H1 (cell line): ENCODE results near the gene IFT43. TPM values are rescaled to one million over a fixed set of nuclear protein-coding genes. Genes with fewer than 3 reads are reported as not detected.

Experiments used
- CTCF ChIA-PET: fragments of 300-600 bp; sonication (Branson Sonifier 250); formaldehyde crosslinking; loops from one replicate; lab custom pipeline; 2021; ENCODE audit not compliant: partially characterized antibody; lab: Charles Lee
- POLR2A ChIA-PET: fragments of 300-600 bp; sonication (Branson Sonifier 250); formaldehyde crosslinking; loops from one replicate; lab custom pipeline; 2021; ENCODE audit warnings: inconsistent platforms; ENCODE audit not compliant: partially characterized antibody; lab: Charles Lee
- DNase-seq, 2 experiments: peaks; one replicate each; pipeline versions ENCODE4 v3.0.0 to v3.0.0-alpha.2; 2010 to 2022; ENCODE audit warnings: low spot score in 2 of 2, low read depth in 1 of 2, mixed read lengths in 1 of 2
- FAIRE-seq: peaks from 2 replicates; lab custom pipeline; 2011; peaks lifted over from hg19 to GRCh38; lab: Jason Lieb, UNC
- H2AFZ ChIP-seq: 2 replicates; pipeline ENCODE4 v1.8.1; 2012; ENCODE audit warnings: low read length, inconsistent platforms
- H2AK5ac ChIP-seq: 2 replicates; pipeline ENCODE4 v1.6.1; 2013; ENCODE audit warnings: low read depth, low read length
- H2BK120ac ChIP-seq: replicated peaks from 2 replicates; pipeline ENCODE3; 2013; ENCODE audit warnings: low read depth, low read length, inconsistent platforms
- H2BK12ac ChIP-seq: 2 replicates; pipeline ENCODE4 v1.6.1; 2013; ENCODE audit warnings: low read depth, low read length
- H2BK15ac ChIP-seq: 2 replicates; pipeline ENCODE4 v1.6.1; 2013; ENCODE audit warnings: low read length
- H2BK20ac ChIP-seq: 2 replicates; pipeline ENCODE4 v1.6.1; 2013; ENCODE audit warnings: low read length
- H2BK5ac ChIP-seq: 2 replicates; pipeline ENCODE4 v1.6.1; 2013; ENCODE audit warnings: low read depth, low read length
- H3K14ac ChIP-seq: 2 replicates; pipeline ENCODE4 v1.6.1; 2013; ENCODE audit warnings: inconsistent platforms; ENCODE audit not compliant: insufficient read length
- H3K18ac ChIP-seq: 2 replicates; pipeline ENCODE4 v1.6.1; 2013; ENCODE audit warnings: low read length; ENCODE audit errors: extremely low read depth
- H3K23ac ChIP-seq: 2 replicates; pipeline ENCODE4 v1.6.1; 2013; ENCODE audit warnings: inconsistent platforms; ENCODE audit not compliant: insufficient read length
- H3K23me2 ChIP-seq: 2 replicates; pipeline ENCODE4 v1.6.1; 2013; ENCODE audit warnings: low read depth, low read length
- H3K27ac ChIP-seq: 2 replicates; pipeline ENCODE4 v1.6.1; 2011; ENCODE audit warnings: low read depth, low read length, inconsistent platforms
- H3K27me3 ChIP-seq, 4 experiments: replicated peaks in 1 of 4; 1 replicate in 1 of 4; 2 replicates in 3 of 4; pipeline versions ENCODE4 v1.6.1 to v1.8.1; 2011 to 2013; ENCODE audit warnings: low read length in 3 of 4, mild to moderate bottlenecking in 3 of 4, inconsistent platforms in 2 of 4, mixed read lengths in 2 of 4, moderate library complexity in 1 of 4; ENCODE audit not compliant: control insufficient read depth in 3 of 4, insufficient read depth in 3 of 4; ENCODE audit errors: extremely low read depth in 1 of 4
- H3K36me3 ChIP-seq, 4 experiments: 2 replicates each; pipeline versions ENCODE4 v1.6.1 to v1.8.1; 2011 to 2013; ENCODE audit warnings: mild to moderate bottlenecking in 4 of 4, low read length in 3 of 4, moderate library complexity in 2 of 4, control low read depth in 1 of 4, inconsistent platforms in 1 of 4; ENCODE audit not compliant: insufficient read depth in 4 of 4, control insufficient read depth in 2 of 4
- H3K4ac ChIP-seq: replicated peaks from 2 replicates; pipeline ENCODE3; 2013; ENCODE audit warnings: low read length, low read depth, mixed read lengths, inconsistent platforms; ENCODE audit not compliant: insufficient read length
- H3K4me1 ChIP-seq, 4 experiments: replicated peaks in 1 of 4; 1 replicate in 1 of 4; 2 replicates in 3 of 4; pipeline versions ENCODE4 v1.6.1 to v1.8.1; 2011 to 2013; ENCODE audit warnings: low read length in 3 of 4, inconsistent platforms in 2 of 4, mixed read lengths in 1 of 4; ENCODE audit not compliant: insufficient read depth in 4 of 4, control insufficient read depth in 3 of 4
- H3K4me2 ChIP-seq, 2 experiments: 2 replicates each; pipeline versions ENCODE4 v1.6.1 to v1.8.1; 2011 to 2013; ENCODE audit warnings: low read depth in 2 of 2, low read length in 2 of 2, control low read depth in 1 of 2, inconsistent platforms in 1 of 2, mild to moderate bottlenecking in 1 of 2; ENCODE audit not compliant: insufficient read depth in 1 of 2
- H3K4me3 ChIP-seq, 4 experiments: fragments of 200-600, 300-600 bp in 1 of 4; sonication (generic), shearing (Covaris generic), sonication (Bioruptor Twin) in 1 of 4; 2 replicates each; pipeline versions ENCODE4 v1.5.1 to v1.8.1; 2011 to 2016; ENCODE audit warnings: low read length in 4 of 4, low read depth in 3 of 4, control low read depth in 2 of 4, inconsistent platforms in 2 of 4, mild to moderate bottlenecking in 2 of 4, mixed read lengths in 1 of 4, moderate library complexity in 1 of 4; ENCODE audit not compliant: insufficient read depth in 2 of 4; ENCODE audit errors: extremely low read depth in 1 of 4
- H3K56ac ChIP-seq: replicated peaks from 2 replicates; pipeline ENCODE3; 2013; ENCODE audit warnings: low read depth, mild to moderate bottlenecking, mixed read lengths, low read length, inconsistent platforms; ENCODE audit not compliant: insufficient read length
- H3K79me1 ChIP-seq: 2 replicates; pipeline ENCODE4 v1.6.1; 2013; ENCODE audit warnings: low read depth, low read length, control low read depth
- H3K79me2 ChIP-seq, 2 experiments: 2 replicates each; pipeline versions ENCODE4 v1.6.1 to v1.8.1; 2012 to 2013; ENCODE audit warnings: low read length in 2 of 2, mild to moderate bottlenecking in 2 of 2, inconsistent platforms in 1 of 2; ENCODE audit not compliant: insufficient read depth in 2 of 2, control insufficient read depth in 1 of 2
- H3K9ac ChIP-seq, 4 experiments: replicated peaks in 1 of 4; 1 replicate in 1 of 4; 2 replicates in 3 of 4; pipeline versions ENCODE4 v1.6.1 to v1.8.1; 2011 to 2013; ENCODE audit warnings: low read depth in 3 of 4, low read length in 3 of 4, control low read depth in 2 of 4, mild to moderate bottlenecking in 2 of 4, moderate library complexity in 2 of 4, inconsistent platforms in 1 of 4; ENCODE audit errors: extremely low read depth in 1 of 4
- H3K9me3 ChIP-seq, 2 experiments: 2 replicates each; pipeline versions ENCODE4 v1.6.1 to v1.8.1; 2012 to 2013; ENCODE audit warnings: mild to moderate bottlenecking in 2 of 2, moderate library complexity in 2 of 2, control low read depth in 1 of 2, inconsistent platforms in 1 of 2, low read depth in 1 of 2, low read length in 1 of 2, mixed read lengths in 1 of 2; ENCODE audit not compliant: insufficient read depth in 2 of 2
- H4K20me1 ChIP-seq, 2 experiments: replicated peaks in 1 of 2; 2 replicates each; pipeline versions ENCODE3 to v1.8.1; 2011 to 2013; ENCODE audit warnings: inconsistent platforms in 2 of 2, low read length in 2 of 2, mild to moderate bottlenecking in 1 of 2; ENCODE audit not compliant: insufficient read depth in 2 of 2, control insufficient read depth in 1 of 2
- H4K5ac ChIP-seq: 2 replicates; pipeline ENCODE4 v1.6.1; 2013; ENCODE audit warnings: low read length, low read depth, mixed read lengths, inconsistent platforms; ENCODE audit not compliant: insufficient read length
- H4K8ac ChIP-seq: 2 replicates; pipeline ENCODE4 v1.8.0; 2013; ENCODE audit warnings: mild to moderate bottlenecking, moderate library complexity, low read length, inconsistent platforms; ENCODE audit not compliant: insufficient read depth; ENCODE audit errors: extremely low read depth
- H4K91ac ChIP-seq: replicated peaks from 2 replicates; pipeline ENCODE3; 2013; ENCODE audit warnings: low read length, mixed read lengths, inconsistent platforms; ENCODE audit not compliant: insufficient read length
- SIN3A ChIP-seq, 2 experiments: IDR thresholded peaks in 1 of 2; conservative IDR thresholded peaks in 1 of 2; 2 replicates each; pipeline ENCODE4 v1.6.1; 2011 to 2012; ENCODE audit warnings: low read length in 2 of 2, improper control_type of control experiment in 1 of 2, low read depth in 1 of 2, mild to moderate bottlenecking in 1 of 2
- TBP ChIP-seq: IDR thresholded peaks from 2 replicates; pipeline ENCODE4 v1.6.1; 2011; ENCODE audit warnings: low read depth, low read length, improper control_type of control experiment
- WGBS, 2 experiments: shearing (Covaris generic) in 1 of 2; methylation state at CpG; one replicate each; pipeline versions ENCODE4 v1.1.6 to v1.1.7; 2013 to 2015; ENCODE audit warnings: low lambda C conversion rate in 2 of 2, mixed read lengths in 2 of 2, inconsistent platforms in 1 of 2, low coverage in 1 of 2, missing lambda C conversion rate in 1 of 2; ENCODE audit not compliant: insufficient replicate concordance in 2 of 2, insufficient coverage in 1 of 2, insufficient read length in 1 of 2; ENCODE audit errors: extremely low coverage in 1 of 2, missing lambda C conversion rate in 1 of 2; 5-methylcytosine and 5-hydroxymethylcytosine counted together
- polyA plus RNA-seq, 7 experiments: library from polyadenylated mRNA; depleted of rRNA in 3 of 7; stranded (reverse) in 5 of 7; unstranded in 2 of 7; fragments of >200 nt in 5 of 7; fragments of 200-250 nt in 2 of 7; gene quantifications; 1 replicate in 5 of 7; 2 replicates in 1 of 7; 4 replicates in 1 of 7; pipeline versions ENCODE4 v1.2.1 to v1.2.3, GENCODE V29; 2011 to 2013; ENCODE audit warnings: missing spikeins in 2 of 7, mixed read lengths in 2 of 7
- total RNA-seq: library from RNA; stranded (reverse); fragmentation: NEBNext Ultra II Directional; extraction: Animal tissue kit (Norgen Biotek cat#: 25700); gene quantifications from 2 replicates; pipeline ENCODE4 v1.2.1, GENCODE V29; 2021

Gene IFT43
- total and polyA plus RNA-seq, 2 of the 8 experiments (the other 6 are each of a cell fraction or from before 2014, with no cell fraction given), result 17.0 to 20.8 TPM

GRCh38 chr14:75986439-75986765, 839 bp downstream of the IFT43 start:
- CTCF ChIA-PET, result interaction anchor here (1.0 to 20.1 kb wide), 5 partner anchors 81 to 1260 kb away, joined by 3 to 261 read pairs (median 4); no protein-coding TSS in a partner anchor
- 0 out of 2 replicates have a peak overlapping the region, but pooled peaks have one; percentile 72 for H2AFZ ChIP-seq

More at GRCh38 chr14:75986439-75986765, 839 bp downstream of the IFT43 start:
- Histone ChIP-seq H3K9me3 (no peaks in the 10 kb centered on the region), H4K91ac (no peak overlapping the region), H3K9ac (peak overlapping the region in 3 of 4 experiments; percentile 41 to 60 (median 58)), H3K36me3 (peaks cover 0 to 5% (median 2%) of the 10 kb centered on the region in 4 experiments; a peak in 3 of 8 replicates), H4K5ac (no peak overlapping the region), H3K4me2 (peak overlapping the region; percentile 93), H3K18ac (no peak overlapping the region), H3K4ac (no peak overlapping the region), H2BK20ac (no peak overlapping the region), H2BK15ac (no peak overlapping the region), H4K8ac (no peak overlapping the region), H3K27me3 (peaks cover 0 to 18% (median 10%) of the 10 kb centered on the region in 4 experiments; a peak in 4 of 7 replicates), H3K79me2 (no peaks in the 10 kb centered on the region), H3K14ac (no peak overlapping the region), H3K23ac (no peak overlapping the region), H2BK5ac (no peak overlapping the region), H2BK120ac (no peak overlapping the region), H2AK5ac (no peak overlapping the region), H3K23me2 (peaks cover 9% of the 10 kb centered on the region), H3K4me1 (peaks cover 0 to 6% (median under 1%) of the 10 kb centered on the region in 4 experiments; a peak in 5 of 7 replicates), H4K20me1 (no peaks in the 10 kb centered on the region), H3K4me3 (peak overlapping the region; percentile 89 to 94 (median 90)), H2BK12ac (no peak overlapping the region), H3K56ac (no peak overlapping the region), H3K27ac (no peak overlapping the region), H3K79me1 (no peaks in the 10 kb centered on the region)
- 47% methylated on average over 6 of the region's 6 CpGs; no CpG with 5 or more reads in 1 of the 2 experiments for WGBS, 2 experiments
- POLR2A ChIA-PET, result no interaction called here
- FAIRE-seq (no peak), DNase-seq (no peak)
- TF ChIP-seq SIN3A (conservative IDR thresholded peaks at IDR 0.05 in 1 of 2, IDR thresholded peaks at IDR 0.05 in 1 of 2; ENCODE audit: low read depth in 1 of 2, low read length in 2 of 2), result no peak
- no peak for TF ChIP-seq TBP
